Left ventricle myocardium inferior (tissue), 1 donor: Measurements from ENCODE around the gene ATP8B1. TPM values are rescaled to one million over a fixed set of nuclear protein-coding genes. Genes with fewer than 3 reads are reported as not detected.

Experiments
- DNase-seq: peaks from one replicate; pipeline ENCODE4 v3.0.0-alpha.2; 2020
- H3K27ac ChIP-seq: fragments of 200-600 bp; replicated peaks from 2 replicates; pipeline ENCODE4 v1.8.0; 2021
- H3K27me3 ChIP-seq: fragments of 200-600 bp; 2 replicates; pipeline ENCODE4 v1.8.0; 2021; ENCODE audit warnings: low read depth
- H3K36me3 ChIP-seq: fragments of 200-600 bp; 2 replicates; pipeline ENCODE4 v1.8.0; 2021
- H3K4me1 ChIP-seq: fragments of 200-600 bp; 2 replicates; pipeline ENCODE4 v1.8.0; 2021
- H3K4me3 ChIP-seq: fragments of 200-600 bp; 2 replicates; pipeline ENCODE4 v1.8.0; 2021; ENCODE audit warnings: mild to moderate bottlenecking, moderate library complexity
- H3K9me3 ChIP-seq: fragments of 200-600 bp; replicated peaks from 2 replicates; pipeline ENCODE4 v1.8.0; 2021
- intact Hi-C: fragments of 100-400 bp; cut with micrococcal nuclease; formaldehyde crosslinking; loops from one replicate; pipeline ENCODE4 v1.11.0; 2022
- total RNA-seq: library from RNA; stranded (reverse); fragmentation: NEBNext Ultra II Directional; extraction: Animal tissue kit (Norgen Biotek cat#: 25700); gene quantifications from one replicate; pipeline ENCODE4 v1.2.1, GENCODE V29; 2021
- TF ChIP-seq, protein P1 (sequence below): fragments of 200-600 bp; IDR thresholded peaks from 2 replicates; pipeline ENCODE4 v1.8.0; 2021; ENCODE audit warnings: antibody characterized with exemption, mild to moderate bottlenecking, borderline replicate concordance
- donor health status: DM: no; HTN: yes; CAD: no; lungs with severe emphysema.

ATP8B1 gene
- total RNA-seq, 1 donor from 2014 or later, result 8.6 TPM

DNA sequence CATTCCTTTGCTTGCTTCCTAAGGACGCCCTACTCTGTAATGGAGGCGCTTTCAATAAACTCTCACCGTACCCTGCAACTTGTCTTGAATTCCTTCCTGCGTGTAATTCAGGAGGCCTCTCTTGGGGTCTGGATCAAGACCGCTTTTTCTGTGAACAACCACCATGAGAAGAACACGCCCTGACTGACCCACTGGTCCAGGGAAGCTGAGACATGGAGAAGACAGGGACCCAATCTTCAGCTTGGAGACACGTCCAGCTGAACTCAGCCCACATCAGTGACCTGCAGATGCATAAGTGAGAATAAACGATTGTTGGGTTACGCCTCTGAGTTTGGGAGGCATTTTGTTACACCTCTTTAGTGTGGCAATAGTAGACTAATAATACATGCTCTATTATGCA is 173.7 kb downstream of the ATP8B1 start:
- Histone ChIP-seq H3K4me1 (peaks cover 16% of the 10 kb centered on the region), H3K9me3 (no peaks in the 10 kb centered on the region), H3K4me3 (peak overlapping the region; percentile 69), H3K36me3 (no peaks in the 10 kb centered on the region), H3K27me3 (no peaks in the 10 kb centered on the region), H3K27ac (peak overlapping the region; percentile 79)
- intact Hi-C loops, result no loop called here
- DNase-seq, result no peak
- TF ChIP-seq, protein P1, sequence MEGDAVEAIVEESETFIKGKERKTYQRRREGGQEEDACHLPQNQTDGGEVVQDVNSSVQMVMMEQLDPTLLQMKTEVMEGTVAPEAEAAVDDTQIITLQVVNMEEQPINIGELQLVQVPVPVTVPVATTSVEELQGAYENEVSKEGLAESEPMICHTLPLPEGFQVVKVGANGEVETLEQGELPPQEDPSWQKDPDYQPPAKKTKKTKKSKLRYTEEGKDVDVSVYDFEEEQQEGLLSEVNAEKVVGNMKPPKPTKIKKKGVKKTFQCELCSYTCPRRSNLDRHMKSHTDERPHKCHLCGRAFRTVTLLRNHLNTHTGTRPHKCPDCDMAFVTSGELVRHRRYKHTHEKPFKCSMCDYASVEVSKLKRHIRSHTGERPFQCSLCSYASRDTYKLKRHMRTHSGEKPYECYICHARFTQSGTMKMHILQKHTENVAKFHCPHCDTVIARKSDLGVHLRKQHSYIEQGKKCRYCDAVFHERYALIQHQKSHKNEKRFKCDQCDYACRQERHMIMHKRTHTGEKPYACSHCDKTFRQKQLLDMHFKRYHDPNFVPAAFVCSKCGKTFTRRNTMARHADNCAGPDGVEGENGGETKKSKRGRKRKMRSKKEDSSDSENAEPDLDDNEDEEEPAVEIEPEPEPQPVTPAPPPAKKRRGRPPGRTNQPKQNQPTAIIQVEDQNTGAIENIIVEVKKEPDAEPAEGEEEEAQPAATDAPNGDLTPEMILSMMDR, result no peak

DNA sequence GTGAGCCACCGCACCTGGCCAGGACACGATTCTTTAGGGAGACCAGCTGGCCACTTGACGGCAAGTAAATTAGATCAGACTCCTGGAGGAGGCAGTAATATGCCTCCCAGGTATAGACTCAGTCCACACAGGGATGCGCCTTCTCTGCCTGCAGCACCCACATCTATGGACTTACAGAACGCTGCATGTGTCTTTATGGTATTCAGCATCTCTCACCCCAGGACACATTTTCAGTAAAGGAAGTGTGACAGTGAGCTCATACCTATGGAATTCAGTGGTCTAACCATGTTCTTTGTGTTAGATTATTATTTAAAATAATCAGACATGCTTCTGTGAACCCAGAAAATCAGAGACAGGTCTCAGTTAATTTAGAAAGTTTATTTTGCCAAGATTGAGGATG is 175.6 kb downstream of the ATP8B1 start:
- Histone ChIP-seq H3K9me3 (no peaks in the 10 kb centered on the region), H3K36me3 (no peaks in the 10 kb centered on the region), H3K4me1 (peaks cover 20% of the 10 kb centered on the region), H3K4me3 (no peak overlapping the region), H3K27me3 (no peaks in the 10 kb centered on the region), H3K27ac (no peak overlapping the region)
- TF ChIP-seq, protein P1, result no peak
- intact Hi-C loops, result no loop called here
- DNase-seq, result no peak

DNA sequence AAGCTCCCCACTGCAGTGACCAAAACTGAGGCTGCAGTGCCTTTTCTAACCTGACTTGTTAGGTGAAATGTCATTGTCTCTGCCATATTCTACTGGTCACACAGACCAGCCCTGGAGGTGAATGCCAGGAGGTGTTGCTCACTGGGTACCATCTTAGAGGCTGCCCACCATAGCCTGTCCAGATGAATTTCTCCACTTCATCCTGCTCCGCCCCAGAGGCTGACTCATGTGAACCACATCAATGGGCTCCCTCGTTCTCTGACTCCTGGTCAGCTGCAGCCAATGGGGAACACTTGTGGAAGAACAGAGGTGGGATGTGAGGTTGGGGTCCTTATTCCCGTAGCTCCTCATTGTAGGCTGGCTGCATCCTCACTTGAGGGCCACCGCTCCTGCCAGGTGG is 178.1 kb downstream of the ATP8B1 start:
- intact Hi-C loops, result no loop called here
- H3K9me3 ChIP-seq, result no peaks in the 10 kb centered on the region
- TF ChIP-seq, protein P1, result no peak

DNA sequence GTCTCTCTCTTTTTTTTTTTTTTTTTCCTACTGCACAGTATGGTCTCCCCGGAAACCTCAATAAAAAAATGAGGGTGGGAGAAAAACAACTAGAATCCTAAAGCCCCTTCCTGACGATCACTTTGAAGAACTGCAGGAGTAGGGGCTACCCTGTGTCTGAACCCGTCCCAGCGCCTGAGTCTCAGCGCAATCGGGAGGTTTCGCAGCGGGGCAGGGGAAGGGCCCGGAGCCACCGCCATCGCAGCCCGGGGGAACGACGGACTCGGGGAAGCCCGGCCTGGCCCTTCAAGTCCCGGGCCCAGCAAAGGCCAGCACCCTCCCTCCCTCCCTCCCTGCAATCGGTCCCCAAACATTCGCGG is 181.9 kb downstream of the ATP8B1 start:
- TF ChIP-seq, protein P1, result no peak
- H3K4me3 ChIP-seq, result peak overlapping the region; percentile 95
- H3K27ac ChIP-seq, result peak overlapping the region; percentile 96
- intact Hi-C loops, result no loop called here
- H3K27me3 ChIP-seq, result no peaks in the 10 kb centered on the region
- H3K36me3 ChIP-seq, result peaks cover 33% of the 10 kb centered on the region
- no peaks in the 10 kb centered on the region for H3K9me3 ChIP-seq
- no peak for DNase-seq
- H3K4me1 ChIP-seq, result peaks cover 43% of the 10 kb centered on the region

More for the DNA sequence above, 178.1 kb downstream of the ATP8B1 start:
- Histone ChIP-seq H3K27me3 (no peaks in the 10 kb centered on the region), H3K4me1 (peaks cover 26% of the 10 kb centered on the region), H3K27ac (no peak overlapping the region), H3K4me3 (no peak overlapping the region), H3K36me3 (peaks cover 2% of the 10 kb centered on the region)
- DNase-seq, result no peak

DNA sequence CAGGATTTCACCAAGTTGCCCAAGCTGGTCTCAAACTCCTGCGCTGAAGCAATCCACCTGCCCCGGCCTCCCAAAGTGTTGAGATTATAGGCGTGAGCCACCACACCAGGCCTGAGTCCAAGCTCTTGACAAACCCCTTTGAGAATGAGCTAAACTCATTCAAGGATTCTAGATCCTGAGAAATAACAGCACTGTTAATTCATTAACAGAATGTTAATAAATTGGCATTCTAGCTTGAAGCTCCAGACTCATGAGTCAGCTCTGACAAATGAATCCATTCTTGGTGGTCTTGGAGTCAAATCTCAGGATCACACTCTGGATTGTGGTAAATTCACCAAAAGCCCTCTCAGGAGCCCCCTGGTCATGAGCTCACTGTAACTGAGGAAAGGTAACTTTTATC is 183.2 kb downstream of the ATP8B1 start:
- Histone ChIP-seq H3K4me3 (peak overlapping the region; percentile 95), H3K4me1 (peaks cover 43% of the 10 kb centered on the region), H3K36me3 (peaks cover 46% of the 10 kb centered on the region), H3K27me3 (no peaks in the 10 kb centered on the region), H3K9me3 (no peaks in the 10 kb centered on the region), H3K27ac (no peak overlapping the region)
- intact Hi-C loops, result no loop called here
- TF ChIP-seq, protein P1, result no peak
- no peak for DNase-seq

DNA sequence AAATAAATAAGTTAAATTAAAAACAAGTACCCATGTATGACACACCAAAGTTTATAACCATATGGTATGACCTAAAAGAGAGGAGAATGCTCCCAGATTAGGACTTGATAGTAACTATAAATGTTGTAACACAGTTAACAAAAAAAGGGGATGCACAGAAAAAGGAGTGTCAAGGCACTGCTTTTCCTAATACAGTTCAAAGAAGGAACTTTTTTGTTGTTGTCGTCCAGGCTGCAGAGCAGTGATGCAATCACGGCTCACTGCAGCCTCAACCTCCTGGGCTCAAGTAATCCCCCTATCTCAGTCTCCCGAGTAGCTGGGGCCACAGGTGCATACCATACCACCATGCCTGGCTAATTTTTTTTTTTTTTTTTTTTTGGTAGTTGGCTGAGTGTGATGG is 184.2 kb downstream of the ATP8B1 start:
- intact Hi-C loops, result no loop called here
- Histone ChIP-seq H3K9me3 (no peaks in the 10 kb centered on the region), H3K4me1 (peaks cover 43% of the 10 kb centered on the region), H3K27me3 (no peaks in the 10 kb centered on the region), H3K36me3 (peaks cover 56% of the 10 kb centered on the region), H3K27ac (no peak overlapping the region), H3K4me3 (no peak overlapping the region)
- DNase-seq, result no peak
- TF ChIP-seq, protein P1, result no peak
